ENCODE measurements around the gene AHSA1. TPM values are rescaled to one million over a fixed set of nuclear protein-coding genes. Genes with fewer than 3 reads are reported as not detected.

The AHSA1 gene
- total RNA-seq, 1 donor from 2014 or later = 81.7 TPM

DNA sequence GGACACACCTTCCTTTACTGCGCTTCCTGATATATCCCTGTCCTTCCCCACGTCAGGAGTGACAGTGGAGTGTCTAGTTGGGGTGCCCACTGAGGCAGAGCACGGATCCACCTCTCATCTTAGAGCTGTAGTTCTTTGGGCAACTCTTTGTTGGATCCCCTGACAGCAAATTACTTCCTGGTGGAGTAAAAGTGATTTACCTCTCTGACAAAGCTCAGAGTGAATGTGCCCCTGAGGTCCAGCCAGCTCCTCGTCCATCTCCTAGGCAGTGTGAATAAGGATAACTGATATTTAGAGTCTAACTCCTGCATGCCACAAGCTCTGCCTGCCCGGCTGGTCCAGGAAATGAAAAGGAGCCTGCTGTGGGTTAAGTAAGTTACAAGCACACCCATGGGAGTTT is 16.0 kb downstream of the AHSA1 start:
- no peak for DNase-seq (ENCODE audit: low read depth in 2 of 2)

GRCh38 chr14:77474479-77475177 is 16.7 kb downstream of the AHSA1 start:
- no peak for DNase-seq (ENCODE audit: low read depth in 2 of 2)

DNA sequence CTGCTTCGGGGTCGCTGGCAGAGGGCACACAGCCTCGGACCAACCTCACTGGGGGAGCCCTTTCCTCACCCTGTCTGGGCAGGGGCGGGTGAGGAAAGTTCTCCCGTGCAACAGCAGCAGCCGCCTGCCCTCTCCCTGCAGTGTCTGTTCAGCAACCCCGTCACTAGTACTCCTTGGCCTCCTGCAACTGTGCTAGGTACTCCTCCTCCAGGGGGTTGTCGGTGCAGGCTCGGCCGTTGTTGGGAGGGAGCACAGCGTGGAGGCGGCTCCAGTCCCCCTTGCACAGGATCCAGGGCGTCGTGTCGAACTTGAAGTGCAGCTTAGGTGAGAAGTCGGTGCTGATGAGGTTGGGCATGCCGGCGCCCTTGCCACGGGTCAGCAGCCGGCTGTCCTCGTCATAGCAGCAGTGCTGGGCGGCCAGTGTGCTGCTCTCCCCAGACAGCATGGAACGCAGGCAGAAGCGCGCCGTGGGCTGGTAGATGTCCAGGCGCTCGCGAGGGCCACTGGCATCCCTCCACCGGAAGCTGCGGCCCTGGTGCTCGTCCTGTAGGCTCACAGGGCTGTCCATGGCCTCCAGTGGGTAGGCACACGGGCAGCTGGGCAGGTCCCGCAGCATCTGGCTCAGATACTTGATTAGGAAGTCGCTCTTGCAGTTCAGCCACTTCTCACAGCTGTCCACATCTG is 17.7 kb downstream of the AHSA1 start:
- no peak for DNase-seq (ENCODE audit: low read depth in 2 of 2)

- DNase-seq (ENCODE audit: low read depth in 2 of 2) = no peak
These were observed 20.1 kb downstream of the AHSA1 start for GRCh38 chr14:77478029-77478428.

DNA sequence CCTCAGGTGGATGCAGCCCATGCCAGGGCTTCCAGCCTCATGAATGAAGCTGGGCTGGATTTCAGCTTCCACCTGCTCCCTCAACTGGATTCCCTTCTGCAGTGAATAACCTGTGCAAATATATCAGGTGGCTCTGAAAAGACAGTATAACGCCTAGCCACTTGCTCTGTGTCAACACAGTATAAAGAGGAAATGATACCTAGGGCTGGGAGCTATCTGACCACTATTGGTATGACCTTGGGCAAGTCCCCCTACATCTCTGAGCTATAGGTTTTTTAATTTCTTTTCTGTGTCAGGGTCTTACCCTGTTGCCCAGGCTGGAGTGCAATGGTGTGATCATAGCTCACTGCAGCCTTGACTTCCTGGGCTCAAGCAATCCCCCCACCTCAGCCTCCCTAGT is 20.9 kb downstream of the AHSA1 start:
- no peak for DNase-seq (ENCODE audit: low read depth in 2 of 2)

DNA sequence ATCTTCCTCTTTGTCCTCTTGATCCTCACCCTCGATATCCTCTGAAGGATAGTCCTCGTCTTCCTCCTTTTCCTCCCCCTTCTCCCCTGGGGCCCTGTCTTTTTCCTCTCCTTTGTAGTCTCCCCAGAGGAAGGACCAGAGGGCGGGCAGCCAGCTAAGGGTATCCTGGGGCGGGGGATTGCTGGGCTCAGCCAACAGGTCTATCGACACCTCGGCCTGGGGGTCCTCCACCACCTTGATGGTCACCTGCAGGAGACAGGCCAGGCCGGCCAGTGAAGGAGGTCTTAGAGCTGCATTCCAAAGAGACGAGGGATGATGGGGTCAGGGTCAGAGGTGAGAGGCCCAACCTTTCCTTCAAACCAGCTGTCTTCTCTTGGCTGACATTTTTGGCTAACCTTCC is 24.5 kb downstream of the AHSA1 start:
- DNase-seq (ENCODE audit: low read depth in 2 of 2) = no peak

- DNase-seq (ENCODE audit: low read depth in 2 of 2) = no peak
These were observed 27.4 kb downstream of the AHSA1 start for GRCh38 chr14:77485256-77485655.

DNA sequence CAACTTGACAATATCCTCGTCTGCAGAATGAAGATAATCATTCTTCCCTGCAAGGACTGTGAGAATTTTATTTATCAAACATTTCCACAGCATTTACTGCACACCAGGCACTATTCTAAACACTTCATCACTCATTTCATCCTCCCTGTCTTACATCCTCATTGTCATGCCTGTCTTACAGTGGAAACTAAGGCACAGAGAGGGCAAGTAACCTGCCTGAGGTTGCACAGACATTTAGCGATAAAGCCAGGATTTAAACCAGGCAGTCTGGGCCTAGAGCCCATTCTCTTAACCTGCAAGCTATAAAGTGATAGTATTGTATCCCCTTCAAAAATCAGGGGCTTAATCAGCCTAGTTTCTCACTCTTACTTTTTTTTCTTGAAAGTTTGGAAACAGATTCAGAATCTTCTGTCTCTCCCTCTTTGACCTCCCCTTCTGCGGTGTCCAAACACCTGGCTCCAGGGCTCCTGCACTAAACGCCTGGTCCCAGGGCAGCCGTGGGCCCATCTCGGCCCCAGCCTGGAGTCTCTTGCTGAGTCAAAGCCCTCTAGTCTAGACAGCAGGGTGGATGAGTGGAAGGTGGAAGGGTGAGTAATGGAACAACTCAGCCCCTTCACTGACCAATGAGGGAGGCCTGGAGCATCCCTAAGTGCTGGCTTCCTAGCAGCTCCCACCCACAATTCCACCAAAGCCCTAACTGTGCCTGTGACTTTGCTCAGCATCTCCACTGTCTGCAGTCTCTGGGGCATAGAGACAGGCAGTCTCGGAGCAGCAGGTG is 28.2 kb downstream of the AHSA1 start:
- DNase-seq (ENCODE audit: low read depth in 2 of 2) = peak in 1 of 2 donors; percentile 40

DNA sequence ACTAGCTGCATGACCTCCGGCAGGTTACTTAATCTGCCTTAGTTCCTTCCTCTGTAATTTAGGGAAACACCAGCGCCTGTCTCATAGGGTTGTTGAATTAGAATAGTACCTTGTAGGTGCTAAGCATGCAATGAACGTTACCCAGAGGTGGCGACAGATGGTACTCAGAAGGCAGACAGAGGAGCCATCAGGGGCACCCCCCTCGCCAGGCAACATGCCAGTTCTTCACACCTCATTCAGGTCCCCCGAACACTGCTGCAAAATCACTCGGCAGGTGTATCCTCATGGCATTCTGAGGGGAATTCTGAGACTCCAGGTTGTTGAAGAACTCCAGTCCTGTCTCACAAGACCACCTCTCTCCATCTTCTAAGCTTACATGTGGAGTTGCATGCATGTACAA is 30.7 kb downstream of the AHSA1 start:
- no peak for DNase-seq (ENCODE audit: low read depth in 2 of 2)

DNA sequence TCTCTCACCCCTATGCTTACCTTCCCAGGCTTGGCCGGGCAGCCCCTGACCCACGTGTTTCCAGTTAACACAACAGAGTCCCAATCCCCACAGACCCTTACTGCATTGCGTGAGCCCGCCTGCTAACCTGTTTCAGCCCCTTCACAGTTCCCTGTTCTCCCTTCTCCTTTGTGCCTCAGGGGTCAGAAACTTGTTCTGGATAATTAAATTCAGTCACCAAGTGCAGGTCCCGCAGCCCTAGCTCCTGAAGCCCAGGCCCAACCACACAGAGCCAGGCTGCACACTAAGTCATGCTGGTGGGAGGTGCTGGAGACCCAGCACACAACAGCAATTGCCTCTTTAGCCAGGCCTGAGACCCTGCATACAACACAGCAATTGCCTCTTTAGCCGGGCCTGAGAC is 31.1 kb downstream of the AHSA1 start:
- no peak for DNase-seq (ENCODE audit: low read depth in 2 of 2)

GRCh38 chr14:77490347-77490986 is 32.6 kb downstream of the AHSA1 start:
- no peak for DNase-seq (ENCODE audit: low read depth in 2 of 2)

- DNase-seq (ENCODE audit: low read depth in 2 of 2) = no peak
These were observed 33.2 kb downstream of the AHSA1 start for GRCh38 chr14:77491056-77491455.

DNA sequence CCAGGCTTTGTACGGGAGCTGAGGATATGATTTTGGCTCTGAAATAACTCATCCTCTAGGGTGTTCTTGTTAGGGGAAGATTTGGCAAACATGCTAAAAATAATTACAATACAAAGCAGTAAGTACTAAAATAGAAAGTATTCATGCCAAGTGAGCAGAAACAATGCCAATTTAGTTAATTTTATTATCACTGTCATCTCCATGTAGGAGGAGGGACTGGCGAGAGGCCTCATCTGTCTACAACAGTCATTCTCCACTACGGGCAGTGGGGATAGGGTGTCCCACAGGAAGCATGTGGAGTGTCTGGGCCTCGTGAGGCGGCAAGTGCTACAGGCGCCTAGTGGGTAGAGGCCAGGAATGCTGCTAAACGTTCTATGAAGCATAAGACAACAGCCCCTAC is 37.4 kb downstream of the AHSA1 start:
- peak in 1 of 2 donors; percentile 34 for DNase-seq (ENCODE audit: low read depth in 2 of 2)

DNA sequence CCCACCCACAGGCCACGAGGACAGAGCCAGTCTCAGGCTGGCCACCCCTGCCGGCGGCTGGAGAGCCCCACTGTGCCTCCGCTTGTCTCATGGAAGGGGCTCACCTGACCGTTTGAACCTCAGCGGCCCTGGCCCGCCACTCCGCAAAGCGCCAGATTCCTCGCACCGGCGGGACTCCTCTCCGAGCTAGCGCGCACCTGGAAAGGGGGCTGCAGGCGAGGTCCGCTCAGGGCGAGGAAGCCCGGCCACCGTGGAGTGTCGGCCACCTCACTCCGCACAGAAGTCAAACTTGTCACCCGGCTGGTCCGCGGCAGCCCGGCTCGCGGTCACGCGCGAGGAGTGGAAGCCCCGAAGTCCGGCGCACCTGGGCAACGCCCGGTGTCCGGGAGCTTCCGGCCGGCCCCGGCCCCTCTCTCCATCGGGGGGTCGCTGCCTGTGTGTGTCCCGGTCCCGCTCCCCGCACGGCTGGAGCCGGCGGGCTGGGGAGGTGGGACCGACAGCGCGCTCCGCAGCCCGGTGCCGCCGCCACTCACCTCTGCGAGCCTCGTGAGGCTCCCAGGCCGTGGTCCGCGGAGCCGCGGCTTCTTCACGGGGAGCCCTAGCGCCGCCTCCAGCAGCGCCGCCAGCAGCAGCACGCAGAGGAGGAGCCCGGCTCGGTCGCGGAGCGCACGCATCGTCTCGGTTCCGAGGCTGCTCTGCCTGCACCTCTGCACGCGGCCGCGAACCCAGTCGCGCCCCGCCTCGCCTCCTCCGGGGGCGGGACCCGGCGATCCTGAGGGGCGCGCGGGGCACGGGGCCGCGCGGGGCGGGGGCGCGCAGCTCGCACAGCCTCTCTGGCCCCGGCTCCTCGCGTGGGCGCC is 40.5 kb downstream of the AHSA1 start, which contains the start of gene ISM2:
Gene ISM2 (minus strand): TSS at position 697 of the 860 bp plus-strand sequence. CDS start 23 bp downstream, at position 674.
- peak; percentile 27 to 39 for DNase-seq (ENCODE audit: low read depth in 2 of 2)

GRCh38 chr14:77498984-77499527 is 41.2 kb downstream of the AHSA1 start:
- no peak for DNase-seq (ENCODE audit: low read depth in 2 of 2)

DNA sequence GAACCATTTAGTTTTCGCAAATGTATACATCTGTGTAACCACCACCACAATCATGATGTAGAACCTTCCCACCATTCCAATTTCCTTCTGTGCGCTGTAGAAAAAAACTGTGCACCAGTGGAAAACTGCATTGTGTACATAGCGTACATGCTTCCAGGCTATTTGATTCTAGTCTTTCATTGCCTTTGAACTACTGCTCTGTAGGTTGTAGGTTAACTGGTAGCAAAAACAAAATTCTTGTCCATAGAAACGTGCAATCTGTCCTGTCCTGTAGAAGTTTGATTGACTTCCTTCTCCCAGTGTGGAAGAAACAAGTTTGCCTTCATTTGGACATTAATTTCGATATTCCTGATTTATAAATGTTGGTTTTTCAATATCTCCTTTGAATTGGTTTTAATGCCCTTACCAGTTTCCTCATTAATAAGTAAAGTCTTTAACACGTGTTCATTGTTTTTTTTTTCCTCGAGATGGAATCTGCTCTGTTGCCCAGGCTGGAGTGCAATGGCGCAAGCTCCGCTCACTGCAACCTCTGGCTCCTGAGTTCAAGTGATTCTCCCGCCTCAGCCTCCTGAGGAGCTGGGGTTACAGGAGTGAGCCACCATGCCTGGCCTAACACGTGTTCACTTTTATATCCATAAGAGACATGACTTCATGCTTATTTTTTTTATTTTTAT is 44.4 kb downstream of the AHSA1 start:
- no peak for DNase-seq (ENCODE audit: low read depth in 2 of 2)

- DNase-seq (ENCODE audit: low read depth in 2 of 2) = no peak
These were observed 45.2 kb downstream of the AHSA1 start for GRCh38 chr14:77503138-77503537.

DNA sequence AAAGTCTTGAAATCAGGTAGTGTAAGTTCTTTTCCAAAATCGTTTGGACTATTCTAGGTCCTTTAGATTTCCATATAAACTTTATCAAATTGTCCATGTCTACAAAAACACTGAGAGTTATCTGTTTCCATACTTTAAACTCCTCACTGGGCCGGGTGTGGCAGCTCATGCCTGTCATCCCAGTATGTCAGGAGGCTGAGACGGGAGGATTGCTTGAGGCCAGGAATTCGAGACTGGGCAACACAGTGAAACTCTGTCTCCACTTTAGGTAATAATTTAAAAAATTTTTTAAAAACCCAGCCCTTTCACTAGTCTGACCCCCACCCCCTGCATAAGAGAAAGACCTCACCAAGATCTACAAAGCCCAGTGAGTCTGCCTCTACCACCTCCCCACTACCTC is 47.1 kb downstream of the AHSA1 start:
- DNase-seq (ENCODE audit: low read depth in 2 of 2) = no peak

DNA sequence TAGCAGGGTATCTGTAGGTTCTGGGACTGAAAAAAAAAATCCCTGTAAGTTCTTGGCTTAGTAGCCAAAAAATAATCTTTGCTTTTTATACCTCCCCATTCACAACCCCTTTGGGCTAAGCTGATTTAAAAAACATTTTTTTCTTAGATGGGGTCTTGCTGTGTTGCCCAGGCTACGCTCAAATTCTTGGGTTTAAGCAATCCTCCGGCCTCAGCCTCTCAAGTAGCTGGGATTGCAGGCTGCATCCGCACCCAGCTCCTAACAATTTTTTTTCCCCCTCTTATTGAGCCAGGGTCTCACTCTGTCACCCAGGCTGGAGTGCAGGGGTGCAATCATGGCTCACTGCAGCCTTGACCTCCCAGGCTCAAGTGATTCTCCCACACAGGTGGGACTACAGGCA is 49.9 kb downstream of the AHSA1 start:
- no peak for DNase-seq (ENCODE audit: low read depth in 2 of 2)

- DNase-seq (ENCODE audit: low read depth in 2 of 2) = no peak
These were observed 50.4 kb downstream of the AHSA1 start for GRCh38 chr14:77508249-77508648.
